HG03135 (cell line): Measurements from ENCODE around the gene WDR35.
A peak's percentile ranks its signal among the peaks of the same experiment; 100 is the strongest.

ENCODE experiments used
- ATAC-seq: cut with Tn5 transposase; IDR thresholded peaks from one replicate; pipeline ENCODE4 v1.9.1; 2021; ENCODE audit warnings: mild to moderate bottlenecking, moderate library complexity; ENCODE audit not compliant: unreplicated experiment

The WDR35 gene

DNA sequence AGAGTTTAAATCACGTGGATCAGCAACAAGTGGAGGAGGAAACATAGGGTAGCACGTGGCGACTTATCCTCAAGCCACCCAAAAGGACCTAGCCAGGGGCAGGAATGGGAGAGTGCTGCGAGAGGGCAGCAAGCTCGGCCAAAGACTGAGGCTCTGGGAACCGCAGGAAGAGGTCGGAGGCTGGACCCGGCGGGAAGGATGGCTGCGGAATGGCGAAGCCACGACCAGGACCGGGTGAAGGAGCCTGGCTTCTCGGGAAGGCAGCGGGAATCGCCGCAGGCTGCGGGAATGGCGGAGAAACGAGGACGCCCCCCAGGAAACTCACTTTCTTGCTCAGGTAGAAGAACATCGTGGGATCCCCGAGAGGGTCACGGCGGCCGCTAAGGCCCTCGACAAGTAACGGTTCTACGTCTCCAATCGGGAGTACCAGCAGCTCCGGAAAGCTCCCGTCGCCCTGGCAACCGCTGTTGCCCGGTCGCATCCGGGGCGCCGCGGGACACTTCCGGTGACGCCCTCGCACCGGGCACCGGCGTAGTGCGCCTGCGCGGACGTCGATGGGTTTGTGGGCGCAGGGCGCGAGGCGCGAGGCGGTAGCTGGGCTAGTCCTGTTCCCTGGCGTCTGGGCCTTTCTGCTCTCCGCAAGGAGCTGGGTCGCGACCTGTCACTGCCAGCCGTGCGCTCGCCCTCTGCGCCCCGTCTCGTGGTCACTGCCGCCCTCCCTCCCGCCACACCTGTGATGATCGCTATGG lies at the start of gene WDR35:
WDR35 (minus strand) TSS at position 439 of the 749 bp plus-strand sequence; CDS start at position 349, 90 bp downstream.
- ATAC-seq: peak; percentile 90

- no peak for ATAC-seq
Measured at GRCh38 chr2:20037660-20038059, 47.8 kb upstream of the WDR35 start.

DNA sequence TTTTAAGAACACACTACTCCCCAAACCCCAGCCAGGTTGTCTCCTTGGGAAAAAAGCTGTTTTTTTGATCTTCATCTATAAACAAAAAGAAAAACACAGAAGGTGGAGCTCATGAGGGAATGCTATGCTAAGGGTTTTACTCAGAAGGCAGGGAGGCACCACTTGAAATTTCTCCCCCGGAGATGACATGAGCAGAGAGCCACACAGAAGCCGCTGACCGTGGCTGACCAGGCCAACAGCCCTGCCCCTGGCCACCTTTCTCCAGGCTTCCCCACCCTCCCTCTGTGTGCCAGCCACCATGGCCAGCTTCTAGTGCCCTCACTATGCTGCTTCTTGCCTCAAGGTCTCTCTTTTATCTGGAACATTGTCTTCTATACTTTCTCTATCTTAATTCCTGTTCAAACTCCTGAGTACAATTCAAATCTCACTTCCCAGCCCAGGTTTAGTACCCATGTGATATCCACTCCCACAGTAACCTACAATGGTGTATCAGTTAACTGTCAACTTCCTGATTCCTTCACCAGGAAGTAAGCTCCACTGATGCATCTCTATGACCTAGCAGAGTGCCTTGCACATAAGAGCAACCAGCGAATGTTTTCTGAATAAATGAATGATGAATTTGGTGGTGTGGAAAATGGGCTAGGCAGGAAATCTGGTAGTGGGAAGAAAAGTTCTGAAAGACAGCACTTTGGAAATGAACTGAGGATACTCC lies 46.2 kb upstream of the WDR35 start:
- no peak for ATAC-seq

DNA sequence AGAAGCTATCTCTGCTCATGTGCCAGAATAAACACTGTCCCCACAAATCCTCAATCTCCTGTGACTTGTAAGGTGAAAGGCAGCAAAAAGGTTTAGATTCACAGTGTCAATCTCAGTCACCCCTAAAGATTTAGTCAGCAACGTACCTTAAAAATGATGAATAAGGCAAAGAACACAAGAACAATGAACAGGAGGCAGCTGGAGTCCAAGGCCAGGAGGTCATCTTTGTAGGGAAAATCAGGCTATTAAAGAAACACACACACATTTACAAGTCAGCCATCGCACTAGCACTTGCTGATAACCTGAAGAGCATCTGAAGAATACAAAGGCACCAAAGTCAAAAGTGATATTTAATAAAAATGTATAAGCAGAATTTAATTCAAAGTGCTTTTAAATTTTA lies 44.9 kb upstream of the WDR35 start:
- no peak for ATAC-seq

DNA sequence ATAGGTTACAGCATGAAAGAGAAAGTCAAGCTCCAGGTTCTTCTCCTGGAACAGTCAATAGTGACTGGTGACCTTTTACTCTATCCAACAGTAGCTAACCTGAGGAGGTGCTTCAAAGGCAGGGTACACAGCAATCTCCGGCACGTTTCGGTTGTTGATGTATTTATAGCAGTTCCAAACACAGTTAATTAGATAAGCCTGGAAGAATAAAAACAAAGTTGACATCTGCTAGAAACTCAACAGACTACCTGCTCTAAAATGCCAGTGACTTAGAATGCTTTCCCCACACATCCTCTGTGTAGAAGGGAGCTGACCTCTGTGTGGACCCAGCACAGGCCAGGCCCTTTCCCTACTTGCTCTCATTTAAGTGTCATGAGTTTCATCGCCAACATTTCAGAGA lies 44.3 kb upstream of the WDR35 start:
- no peak for ATAC-seq

GRCh38 chr2:20033322-20033721 lies 43.4 kb upstream of the WDR35 start:
- no peak for ATAC-seq

DNA sequence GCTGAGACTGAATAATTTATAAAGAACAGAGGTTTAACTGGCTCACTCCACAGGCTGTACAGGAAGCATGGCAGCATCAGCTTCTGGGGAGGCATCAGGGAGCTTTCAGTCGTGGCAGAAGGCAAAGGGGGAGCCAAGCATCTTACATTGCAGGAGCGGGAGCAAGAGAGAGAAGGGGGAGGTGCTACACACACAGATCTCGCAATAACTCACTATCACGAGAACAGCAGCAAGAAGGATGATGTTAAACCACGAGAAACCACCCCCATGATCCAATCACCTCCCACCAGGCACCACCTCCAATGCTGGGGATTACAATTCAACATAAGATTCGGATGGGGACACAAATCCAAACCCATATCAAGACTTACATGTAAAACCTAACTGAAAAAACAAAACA lies 40.3 kb upstream of the WDR35 start:
- ATAC-seq: no peak

- ATAC-seq: no peak
Measured at GRCh38 chr2:20027705-20028434, 38.0 kb upstream of the WDR35 start.

GRCh38 chr2:20027260-20027677 lies 37.4 kb upstream of the WDR35 start:
- ATAC-seq: no peak

GRCh38 chr2:20025065-20025786 lies 35.3 kb upstream of the WDR35 start:
- no peak for ATAC-seq

DNA sequence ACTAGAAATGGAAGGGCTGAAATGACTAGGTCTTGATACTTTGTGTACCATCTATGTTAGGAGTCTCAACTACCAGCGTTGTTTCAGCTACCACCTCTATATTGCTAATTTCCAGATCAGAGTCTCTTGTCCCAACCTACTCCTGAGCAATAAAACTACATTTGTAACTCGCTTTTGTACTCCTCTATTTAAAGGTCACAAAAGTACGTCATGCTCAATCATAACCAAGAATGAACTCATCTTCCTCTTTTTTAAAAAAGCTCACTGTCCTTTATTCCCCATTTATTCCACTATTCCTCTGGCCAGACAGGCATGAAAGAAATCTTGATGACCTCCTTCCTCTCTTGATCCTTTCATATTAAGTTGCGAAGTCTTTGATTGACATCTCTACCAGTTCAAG lies 33.8 kb upstream of the WDR35 start:
- no peak for ATAC-seq

- no peak for ATAC-seq
Measured at GRCh38 chr2:20021405-20022009, 31.6 kb upstream of the WDR35 start.

GRCh38 chr2:20019747-20020146 lies 29.8 kb upstream of the WDR35 start:
- ATAC-seq: no peak

DNA sequence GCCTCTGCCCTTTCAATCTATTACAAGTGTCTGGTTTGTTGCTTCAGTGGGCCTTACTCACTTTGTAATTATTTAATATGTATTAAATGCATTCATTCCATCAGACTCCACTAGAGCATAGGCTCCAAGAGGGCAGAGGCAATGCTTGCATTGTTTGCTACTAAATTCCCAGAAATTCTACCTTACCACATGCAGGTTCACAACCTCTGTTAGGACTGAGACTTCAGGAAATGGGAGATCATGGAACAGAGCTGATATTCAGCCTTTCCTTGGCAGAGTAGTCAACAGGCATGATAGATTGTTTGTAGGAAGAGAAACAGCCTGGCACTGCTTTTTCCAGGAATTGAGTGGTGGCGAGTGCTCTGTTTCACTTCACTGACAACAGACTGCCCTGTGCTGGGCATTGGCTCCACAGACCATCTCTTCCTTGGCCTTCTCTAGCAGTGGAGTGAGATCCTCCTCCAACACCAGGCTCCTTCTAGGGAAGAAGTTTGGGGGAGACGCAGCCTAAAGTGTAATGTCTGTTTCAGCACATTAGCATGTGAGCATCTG lies 28.8 kb upstream of the WDR35 start:
- no peak for ATAC-seq

GRCh38 chr2:20016346-20016745 lies 26.4 kb upstream of the WDR35 start:
- ATAC-seq: no peak

GRCh38 chr2:20015482-20016083 lies 25.7 kb upstream of the WDR35 start:
- ATAC-seq: no peak

DNA sequence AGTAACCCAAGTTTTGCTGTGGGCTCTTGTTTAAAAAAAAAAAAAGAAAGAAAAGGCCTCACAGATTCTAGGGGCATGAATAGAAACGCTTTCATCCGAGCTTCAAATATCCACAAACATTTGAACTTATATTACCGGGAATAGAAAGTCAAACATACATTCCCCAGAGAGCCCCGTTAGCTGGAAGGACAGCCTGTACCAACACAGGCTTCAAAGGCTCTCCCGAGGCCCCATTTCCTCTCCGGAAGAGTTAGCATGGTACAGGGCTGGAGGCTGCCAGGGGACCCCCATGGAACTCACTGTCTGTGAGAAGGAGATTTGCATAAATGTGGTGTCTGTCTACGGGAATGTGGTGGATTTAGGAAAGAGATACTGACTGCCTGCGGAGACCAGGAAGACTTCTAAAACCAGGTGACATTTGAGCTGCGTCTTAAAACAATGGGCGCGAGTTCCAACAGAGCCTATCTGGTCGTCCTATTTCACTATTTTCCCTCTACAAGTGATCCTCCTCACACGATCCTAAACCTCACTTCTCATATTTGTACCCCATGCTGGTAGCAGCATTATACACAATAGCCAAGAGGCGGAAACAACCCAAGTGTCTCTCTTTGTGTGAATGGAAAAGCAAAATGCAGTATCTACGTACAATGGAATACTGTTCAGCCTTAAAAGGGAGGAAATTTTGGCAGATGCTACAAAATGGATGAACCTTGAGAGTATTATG lies 23.4 kb upstream of the WDR35 start:
- ATAC-seq: no peak

GRCh38 chr2:20012282-20013125 lies 22.6 kb upstream of the WDR35 start, which contains the start of gene MATN3:
TSS of gene MATN3 (minus strand) at chr2:20012668. CDS start at chr2:20012631, 37 bp downstream.
- no peak for ATAC-seq

DNA sequence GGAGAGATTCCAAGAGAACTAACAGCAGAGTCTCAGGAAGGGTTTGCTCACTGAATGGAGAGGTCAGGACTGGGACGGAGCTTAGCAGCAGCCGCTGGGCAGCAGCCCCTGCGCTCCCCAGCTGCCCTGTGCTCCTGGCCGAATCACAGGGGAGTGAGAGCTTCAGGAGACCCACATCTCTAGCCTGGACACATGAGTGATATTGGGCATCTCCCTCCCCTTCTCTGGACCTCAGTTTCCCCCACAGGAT lies 22.1 kb upstream of the WDR35 start:
- no peak for ATAC-seq
